GM12892 (cell line): ENCODE results near the gene CCDC88A.

Experiments
- POLR2A ChIP-seq: IDR thresholded peaks from 2 replicates; pipeline ENCODE4 v1.6.1; 2011; ENCODE audit warnings: low read depth, low read length, control low read depth
- POLR2AphosphoS5 ChIP-seq: IDR thresholded peaks from 2 replicates; pipeline ENCODE4 v1.6.1; 2011; ENCODE audit warnings: low read depth, low read length, control low read depth
- TAF1 ChIP-seq: IDR thresholded peaks from 2 replicates; pipeline ENCODE4 v1.6.1; 2011; ENCODE audit warnings: low read depth, mild to moderate bottlenecking, control low read depth, low read length, borderline replicate concordance

- TF ChIP-seq TAF1, result no peak
- no peak for TF ChIP-seq POLR2A
- no peak for TF ChIP-seq POLR2AphosphoS5
These were observed 34.5 kb upstream of the CCDC88A start for GRCh38 chr2:55454121-55454520.
